GM12878 (cell line): ENCODE data around the gene CARD18. TPM values are rescaled to one million over a fixed set of nuclear protein-coding genes. Genes with fewer than 3 reads are reported as not detected.

Experiments used
- ATAC-seq: fragments of 200-7000 bp; cut with Tn5 transposase; 3 replicates; pipeline ENCODE4 v1.9.1; 2020; ENCODE audit warnings: mild to moderate bottlenecking, moderate library complexity
- BruUV-seq: library from RNA; stranded (reverse); fragments of 400-500 nt; replicated peaks from 2 replicates; lab custom pipeline; 2021; lab: Mats Ljungman, UMichigan
- CTCF ChIA-PET: fragments of 300-600 bp; sonication (Branson Sonifier 250); formaldehyde crosslinking; extraction: SDS; loops from one replicate; lab custom pipeline; 2021; ENCODE audit warnings: inconsistent platforms; lab: Yijun Ruan, JAX
- POLR2A ChIA-PET: fragments of 350-600 bp; formaldehyde crosslinking; extraction: SDS; loops from one replicate; lab custom pipeline; 2021; ENCODE audit warnings: inconsistent platforms; lab: Charles Lee
- RAD21 ChIA-PET: fragments of 300-600 bp; sonication (Branson Sonifier 250); formaldehyde crosslinking; loops from one replicate; lab custom pipeline; 2023; ENCODE audit warnings: antibody characterized with exemption; ENCODE audit not compliant: unreplicated experiment; lab: Charles Lee
- SMC1A ChIA-PET: fragments of 300-600 bp; sonication (Branson Sonifier 250); formaldehyde crosslinking; loops from one replicate; lab custom pipeline; 2023; ENCODE audit not compliant: unreplicated experiment, uncharacterized antibody; lab: Charles Lee
- DNase-seq: peaks from one replicate; pipeline ENCODE4 v3.0.0-alpha.2; 2011; ENCODE audit warnings: low read depth, low spot score
- FAIRE-seq: peaks from 3 replicates; lab custom pipeline; 2011; peaks lifted over from hg19 to GRCh38; lab: Jason Lieb, UNC
- H2AFZ ChIP-seq: 2 replicates; pipeline ENCODE4 v1.6.0; 2011; ENCODE audit warnings: low read depth, low read length, control low read depth; ENCODE audit not compliant: control insufficient read depth
- H3K27ac ChIP-seq: 2 replicates; pipeline ENCODE4 v1.5.1; 2011; ENCODE audit warnings: control low read depth; ENCODE audit not compliant: control insufficient read depth, insufficient read depth
- H3K27me3 ChIP-seq, 2 experiments: replicated peaks in 1 of 2; 2 replicates each; pipeline versions ENCODE4 v1.6.0 to v1.6.1; 2011; ENCODE audit warnings: low read length in 1 of 2; ENCODE audit not compliant: control insufficient read depth in 2 of 2, insufficient read depth in 2 of 2
- H3K36me3 ChIP-seq, 2 experiments: 2 replicates each; pipeline ENCODE4 v1.5.1; 2011; ENCODE audit warnings: low read length in 1 of 2; ENCODE audit not compliant: control insufficient read depth in 2 of 2, insufficient read depth in 2 of 2
- H3K4me1 ChIP-seq: 2 replicates; pipeline ENCODE4 v1.6.1; 2011; ENCODE audit warnings: mild to moderate bottlenecking, low read length, moderate library complexity, mixed read lengths; ENCODE audit not compliant: control insufficient read depth, insufficient read depth
- H3K4me2 ChIP-seq: 2 replicates; pipeline ENCODE4 v1.6.0; 2011; ENCODE audit warnings: control low read depth; ENCODE audit not compliant: control insufficient read depth, insufficient read depth
- H3K4me3 ChIP-seq: fragments of 200-600 bp; sonication (generic); 2 replicates; pipeline ENCODE4 v1.5.1; 2016
- H3K79me2 ChIP-seq: 2 replicates; pipeline ENCODE4 v1.6.0; 2011; ENCODE audit warnings: low read length; ENCODE audit not compliant: control insufficient read depth, insufficient read depth
- H3K9ac ChIP-seq: 2 replicates; pipeline ENCODE4 v1.8.0; 2011; ENCODE audit warnings: low read length, control low read depth, mixed read lengths; ENCODE audit not compliant: control insufficient read depth, insufficient read depth
- H3K9me3 ChIP-seq: replicated peaks from 3 replicates; pipeline ENCODE4 v1.5.1; 2011; ENCODE audit warnings: mild to moderate bottlenecking, low read length; ENCODE audit not compliant: control insufficient read depth, insufficient read depth
- H4K20me1 ChIP-seq: 2 replicates; pipeline ENCODE4 v1.6.0; 2011; ENCODE audit not compliant: control insufficient read depth, insufficient read depth
- EED ChIP-seq: sonication (generic); IDR thresholded peaks from 2 replicates; pipeline ENCODE4 v1.6.1; 2016; ENCODE audit warnings: antibody characterized with exemption, low read depth
- HDAC2 ChIP-seq: fragments of 200-600 bp; sonication (generic); IDR thresholded peaks from 2 replicates; pipeline ENCODE4 v1.6.1; 2017
- HDAC6 ChIP-seq: fragments of 200-600 bp; sonication (generic); IDR thresholded peaks from one replicate; pipeline ENCODE4 v1.8.0; 2017; ENCODE audit warnings: antibody characterized with exemption; ENCODE audit not compliant: unreplicated experiment
- IKZF1 ChIP-seq: fragments of 450-650 bp; conservative IDR thresholded peaks from 2 replicates; pipeline ENCODE4 v1.6.1; 2017; ENCODE audit warnings: antibody characterized with exemption, mild to moderate bottlenecking
- RBBP5 ChIP-seq: fragments of 200-600 bp; sonication (generic); conservative IDR thresholded peaks from 2 replicates; pipeline ENCODE4 v1.6.1; 2016
- RUNX3 ChIP-seq: IDR thresholded peaks from 2 replicates; pipeline ENCODE4 v1.6.1; 2012; ENCODE audit warnings: low read length, inconsistent platforms
- SIN3A ChIP-seq: IDR thresholded peaks from 2 replicates; pipeline ENCODE4 v1.6.1; 2012; ENCODE audit warnings: low read depth, low read length, improper control_type of control experiment
- SPI1 ChIP-seq: IDR thresholded peaks from 2 replicates; pipeline ENCODE4 v1.6.1; 2011; ENCODE audit warnings: low read depth, mild to moderate bottlenecking, low read length, moderate library complexity, borderline replicate concordance; ENCODE audit not compliant: insufficient read depth
- SREBF1 ChIP-seq: IDR thresholded peaks from 2 replicates; pipeline ENCODE4 v1.6.1; 2012; ENCODE audit warnings: mild to moderate bottlenecking, low read length
- STAT1 ChIP-seq: fragments of 450-650 bp; conservative IDR thresholded peaks from 2 replicates; pipeline ENCODE4 v1.6.1; 2014; ENCODE audit warnings: antibody characterized with exemption, mild to moderate bottlenecking
- TAF1 ChIP-seq: IDR thresholded peaks from 2 replicates; pipeline ENCODE4 v1.6.1; 2011; ENCODE audit warnings: mild to moderate bottlenecking, low read depth, low read length, borderline replicate concordance
- ZNF217 ChIP-seq: fragments of 450-650 bp; IDR thresholded peaks from 2 replicates; pipeline ENCODE4 v1.6.1; 2017; ENCODE audit warnings: antibody characterized with exemption, mild to moderate bottlenecking
- ZNF274 ChIP-seq: IDR thresholded peaks from one replicate; pipeline ENCODE4 v1.8.0; 2011; ENCODE audit not compliant: insufficient read length, insufficient read depth
- ZNF622 ChIP-seq: fragments of 450-650 bp; IDR thresholded peaks from 2 replicates; pipeline ENCODE4 v1.6.1; 2017; ENCODE audit warnings: mild to moderate bottlenecking, inconsistent platforms
- WGBS: methylation state at CpG from one replicate; pipeline ENCODE4 v1.1.6; 2016; ENCODE audit warnings: low lambda C conversion rate; ENCODE audit not compliant: insufficient replicate concordance, insufficient coverage; ENCODE audit errors: missing lambda C conversion rate; 5-methylcytosine and 5-hydroxymethylcytosine counted together
- in situ Hi-C: fragments of 300-500 bp; cut with MboI; formaldehyde crosslinking; loops from 9 replicates; pipeline ENCODE4 v1.14.3; 2018; ENCODE audit warnings: mixed read lengths
- intact Hi-C: fragments of 100-400 bp; cut with micrococcal nuclease; formaldehyde crosslinking; loops from one replicate; pipeline ENCODE4 v1.14.2; 2022; ENCODE audit not compliant: unreplicated experiment
- polyA plus RNA-seq, 11 experiments: library from polyadenylated mRNA; depleted of rRNA in 4 of 11; unstranded in 6 of 11; stranded (reverse) in 5 of 11; fragments of >200 nt; fragmentation: Nextera tagmentation in 4 of 11; fragmentation: Illumina TruSeq in 1 of 11; extraction: Ambion mirVana in 4 of 11; extraction: Trizol in 1 of 11; gene quantifications; 1 replicate in 1 of 11; 2 replicates in 10 of 11; pipeline versions ENCODE4 v1.2.1 to v1.2.3, GENCODE V29; 2011 to 2016; ENCODE audit warnings: inconsistent platforms in 2 of 11, missing spikeins in 2 of 11, low read depth in 1 of 11
- total RNA-seq, 4 experiments: library from RNA; depleted of rRNA in 3 of 4; stranded (reverse); fragments of >200 nt in 3 of 4; fragmentation: Illumina TruSeq in 1 of 4; extraction: Trizol in 1 of 4; gene quantifications; 2 replicates each; pipeline versions ENCODE4 v1.2.1 to v1.2.3, GENCODE V29; 2013 to 2021
- TF ChIP-seq, protein P1 (sequence below): fragments of 450-650 bp; IDR thresholded peaks from 2 replicates; pipeline ENCODE4 v1.6.1; 2017; ENCODE audit warnings: mild to moderate bottlenecking, moderate library complexity
- TF ChIP-seq, protein P2 (sequence below): fragments of 450-650 bp; IDR thresholded peaks from 2 replicates; pipeline ENCODE4 v1.6.1; 2017; ENCODE audit warnings: mild to moderate bottlenecking

CARD18 gene
- total and polyA plus RNA-seq, 10 of the 15 experiments (the other 5 are each of a cell fraction or from before 2014, with no cell fraction given) = not detected

DNA sequence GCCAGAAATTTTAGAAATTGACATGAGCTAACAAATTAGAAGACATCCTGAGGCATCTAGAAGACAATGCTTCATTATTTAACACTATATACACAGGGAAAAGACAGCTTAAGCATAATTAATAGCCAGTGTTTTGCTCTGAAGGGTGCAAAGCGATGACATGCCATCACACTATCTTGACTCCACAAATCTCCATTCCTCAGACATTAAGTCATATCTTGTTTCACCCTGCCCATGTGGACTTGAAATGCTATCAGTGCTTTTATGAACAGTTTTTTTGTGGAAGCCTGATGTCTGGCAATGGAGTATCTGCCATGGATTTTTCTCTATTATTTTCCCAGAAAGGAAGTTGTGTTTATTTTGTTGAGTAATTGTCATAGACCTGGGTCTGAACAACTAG is 2.3 kb downstream of the CARD18 start:
- no peaks in the 10 kb centered on the region for H3K36me3 ChIP-seq
- H3K27ac ChIP-seq = no peak overlapping the region
- in situ Hi-C loops = no loop called here
- no peak for ATAC-seq
- no peaks in the 10 kb centered on the region for H3K9me3 ChIP-seq
- no peaks in the 10 kb centered on the region for H3K4me1 ChIP-seq
- ChIA-PET POLR2A (no interaction called here), SMC1A (interaction anchor here (0.7 to 1.4 kb wide), 2 partner anchors 11 to 12 kb away, joined by 3 read pairs; no protein-coding TSS in a partner anchor), RAD21 (no interaction called here), CTCF (interaction anchor here (1.3 kb wide), 1 partner anchor 11 kb away, joined by 4 read pairs; no protein-coding TSS in a partner anchor)
- H4K20me1 ChIP-seq = no peaks in the 10 kb centered on the region
- BruUV-seq = no TSS peak
- 81% methylated on average over 1 of the region's 1 CpG for WGBS
- no peak overlapping the region for H3K4me2 ChIP-seq
- H3K27me3 ChIP-seq = peaks cover 0 to 3% of the 10 kb centered on the region in 2 experiments; a peak in 1 of 4 replicates
- FAIRE-seq = no peak
- no peak for DNase-seq
- H2AFZ ChIP-seq = no peak overlapping the region
- no peak overlapping the region for H3K9ac ChIP-seq
- TF ChIP-seq ZNF622 (no peak), TAF1 (no peak), RUNX3 (no peak), SPI1 (no peak), HDAC2 (no peak), SIN3A (no peak), STAT1 (no peak), HDAC6 (no peak), SREBF1 (no peak), RBBP5 (no peak), ZNF274 (no peak), IKZF1 (no peak), ZNF217 (no peak), EED (no peak)
- TF ChIP-seq, protein P1, sequence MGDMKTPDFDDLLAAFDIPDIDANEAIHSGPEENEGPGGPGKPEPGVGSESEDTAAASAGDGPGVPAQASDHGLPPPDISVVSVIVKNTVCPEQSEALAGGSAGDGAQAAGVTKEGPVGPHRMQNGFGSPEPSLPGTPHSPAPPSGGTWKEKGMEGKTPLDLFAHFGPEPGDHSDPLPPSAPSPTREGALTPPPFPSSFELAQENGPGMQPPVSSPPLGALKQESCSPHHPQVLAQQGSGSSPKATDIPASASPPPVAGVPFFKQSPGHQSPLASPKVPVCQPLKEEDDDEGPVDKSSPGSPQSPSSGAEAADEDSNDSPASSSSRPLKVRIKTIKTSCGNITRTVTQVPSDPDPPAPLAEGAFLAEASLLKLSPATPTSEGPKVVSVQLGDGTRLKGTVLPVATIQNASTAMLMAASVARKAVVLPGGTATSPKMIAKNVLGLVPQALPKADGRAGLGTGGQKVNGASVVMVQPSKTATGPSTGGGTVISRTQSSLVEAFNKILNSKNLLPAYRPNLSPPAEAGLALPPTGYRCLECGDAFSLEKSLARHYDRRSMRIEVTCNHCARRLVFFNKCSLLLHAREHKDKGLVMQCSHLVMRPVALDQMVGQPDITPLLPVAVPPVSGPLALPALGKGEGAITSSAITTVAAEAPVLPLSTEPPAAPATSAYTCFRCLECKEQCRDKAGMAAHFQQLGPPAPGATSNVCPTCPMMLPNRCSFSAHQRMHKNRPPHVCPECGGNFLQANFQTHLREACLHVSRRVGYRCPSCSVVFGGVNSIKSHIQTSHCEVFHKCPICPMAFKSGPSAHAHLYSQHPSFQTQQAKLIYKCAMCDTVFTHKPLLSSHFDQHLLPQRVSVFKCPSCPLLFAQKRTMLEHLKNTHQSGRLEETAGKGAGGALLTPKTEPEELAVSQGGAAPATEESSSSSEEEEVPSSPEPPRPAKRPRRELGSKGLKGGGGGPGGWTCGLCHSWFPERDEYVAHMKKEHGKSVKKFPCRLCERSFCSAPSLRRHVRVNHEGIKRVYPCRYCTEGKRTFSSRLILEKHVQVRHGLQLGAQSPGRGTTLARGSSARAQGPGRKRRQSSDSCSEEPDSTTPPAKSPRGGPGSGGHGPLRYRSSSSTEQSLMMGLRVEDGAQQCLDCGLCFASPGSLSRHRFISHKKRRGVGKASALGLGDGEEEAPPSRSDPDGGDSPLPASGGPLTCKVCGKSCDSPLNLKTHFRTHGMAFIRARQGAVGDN = no peak
- TF ChIP-seq, protein P2, sequence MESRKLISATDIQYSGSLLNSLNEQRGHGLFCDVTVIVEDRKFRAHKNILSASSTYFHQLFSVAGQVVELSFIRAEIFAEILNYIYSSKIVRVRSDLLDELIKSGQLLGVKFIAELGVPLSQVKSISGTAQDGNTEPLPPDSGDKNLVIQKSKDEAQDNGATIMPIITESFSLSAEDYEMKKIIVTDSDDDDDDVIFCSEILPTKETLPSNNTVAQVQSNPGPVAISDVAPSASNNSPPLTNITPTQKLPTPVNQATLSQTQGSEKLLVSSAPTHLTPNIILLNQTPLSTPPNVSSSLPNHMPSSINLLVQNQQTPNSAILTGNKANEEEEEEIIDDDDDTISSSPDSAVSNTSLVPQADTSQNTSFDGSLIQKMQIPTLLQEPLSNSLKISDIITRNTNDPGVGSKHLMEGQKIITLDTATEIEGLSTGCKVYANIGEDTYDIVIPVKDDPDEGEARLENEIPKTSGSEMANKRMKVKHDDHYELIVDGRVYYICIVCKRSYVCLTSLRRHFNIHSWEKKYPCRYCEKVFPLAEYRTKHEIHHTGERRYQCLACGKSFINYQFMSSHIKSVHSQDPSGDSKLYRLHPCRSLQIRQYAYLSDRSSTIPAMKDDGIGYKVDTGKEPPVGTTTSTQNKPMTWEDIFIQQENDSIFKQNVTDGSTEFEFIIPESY = no peak
- H3K4me3 ChIP-seq = no peak overlapping the region
- no peaks in the 10 kb centered on the region for H3K79me2 ChIP-seq
- intact Hi-C loops = no loop called here
